Activated T-cell treated with anti-CD3 and anti-CD28 coated beads, Interleukin-2, amount 50 U/mL, for 72 hours (primary cell): ENCODE data around the gene SMPD4. TPM values are rescaled to one million over a fixed set of nuclear protein-coding genes. Genes with fewer than 3 reads are reported as not detected.
"Not testable (repeated sequence)": the region's sequence is repeated elsewhere in the genome, so short reads cannot be mapped to it uniquely, and the experiment has no call there.

Source experiments
- ATAC-seq, 2 donors: fragments of 150-1000 bp; cut with Tn5 transposase; replicated peaks in 1 of 2; 2 replicates each; pipeline ENCODE4 v1.10.0; 2021; ENCODE audit warnings: moderate library complexity in 2 of 2, mild to moderate bottlenecking in 1 of 2
- DNase-seq, 2 donors: peaks; one replicate each; pipeline ENCODE4 v3.0.0; 2021 to 2022; ENCODE audit warnings: mixed read lengths in 1 of 2
- H3K27ac Mint-ChIP-seq: one replicate; pipeline ENCODE4 v1.8.0; 2022; ENCODE audit warnings: mild to moderate bottlenecking, moderate library complexity, mixed read lengths
- H3K27me3 Mint-ChIP-seq: one replicate; pipeline ENCODE4 v1.8.0; 2022; ENCODE audit warnings: low read depth, mixed read lengths
- H3K36me3 Mint-ChIP-seq, 2 donors: one replicate each; pipeline ENCODE4 v1.8.0; 2022; ENCODE audit warnings: mixed read lengths in 2 of 2, mild to moderate bottlenecking in 1 of 2; ENCODE audit not compliant: insufficient read depth in 2 of 2
- H3K4me1 Mint-ChIP-seq: one replicate; pipeline ENCODE4 v1.8.0; 2022; ENCODE audit warnings: low read depth, mixed read lengths
- H3K4me3 Mint-ChIP-seq, 2 donors: one replicate each; pipeline ENCODE4 v1.8.0; 2022; ENCODE audit warnings: mild to moderate bottlenecking in 2 of 2, mixed read lengths in 2 of 2, moderate library complexity in 2 of 2
- H3K9me3 Mint-ChIP-seq, 2 donors: one replicate each; pipeline ENCODE4 v1.8.0; 2022; ENCODE audit warnings: mixed read lengths in 2 of 2
- total RNA-seq, 2 donors: library from RNA; stranded (reverse); gene quantifications; one replicate each; pipeline ENCODE4 v1.2.3, GENCODE V29; 2022

The SMPD4 gene
- total RNA-seq, 2 donors from 2014 or later, result 68.1 to 78.8 TPM

DNA sequence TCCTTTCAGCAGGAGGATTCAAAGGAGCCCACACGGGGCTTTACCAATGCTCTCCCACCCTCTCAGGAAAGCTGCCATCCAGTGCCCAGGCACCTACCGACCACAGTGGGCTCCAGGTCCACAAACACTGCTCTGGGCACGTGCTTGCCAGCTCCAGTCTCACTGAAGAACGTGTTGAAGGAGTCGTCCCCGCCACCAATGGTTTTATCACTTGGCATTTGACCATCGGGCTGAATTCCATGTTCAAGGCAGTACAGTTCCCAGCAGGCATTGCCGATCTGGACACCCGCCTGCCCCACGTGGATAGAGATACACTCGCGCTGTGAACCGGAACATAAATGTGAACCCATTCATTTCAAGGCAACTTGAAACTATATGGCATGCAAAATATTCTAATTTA lies 14.7 kb upstream of the SMPD4 start:
- not testable (repeated sequence) for H3K4me1 Mint-ChIP-seq, H3K27me3 Mint-ChIP-seq, H3K36me3 Mint-ChIP-seq, H3K9me3 Mint-ChIP-seq, H3K27ac Mint-ChIP-seq, H3K4me3 Mint-ChIP-seq, ATAC-seq, DNase-seq

DNA sequence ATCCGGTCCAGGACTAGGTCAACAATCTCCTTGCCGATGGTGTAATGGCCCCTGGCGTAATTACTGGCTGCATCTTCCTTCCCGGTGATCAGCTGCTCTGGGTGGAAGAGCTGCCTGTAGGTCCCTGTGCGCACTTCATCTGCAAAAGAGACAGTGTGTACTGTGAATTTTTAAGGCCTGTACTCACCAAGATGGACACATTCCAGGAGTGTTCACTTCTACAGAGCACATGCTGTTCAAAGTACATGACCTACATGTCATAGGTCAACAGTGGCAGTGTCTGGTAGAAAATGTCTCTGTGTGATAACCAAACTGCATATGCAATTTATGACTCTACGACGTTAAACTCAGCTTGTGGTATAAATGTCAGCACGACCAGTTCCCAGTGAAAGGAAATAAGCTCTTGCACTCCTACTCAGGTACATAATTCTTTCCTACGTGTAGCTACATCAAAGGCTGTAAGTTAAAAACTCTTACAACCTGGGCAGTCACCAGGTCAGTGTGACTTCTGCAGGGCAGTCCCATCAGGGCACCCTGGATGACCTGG lies 13.8 kb upstream of the SMPD4 start:
- not testable (repeated sequence) for H3K4me3 Mint-ChIP-seq, H3K4me1 Mint-ChIP-seq, H3K36me3 Mint-ChIP-seq, H3K27ac Mint-ChIP-seq, DNase-seq, H3K27me3 Mint-ChIP-seq, H3K9me3 Mint-ChIP-seq
- ATAC-seq, result peak in 1 of 2 donors; percentile 32

DNA sequence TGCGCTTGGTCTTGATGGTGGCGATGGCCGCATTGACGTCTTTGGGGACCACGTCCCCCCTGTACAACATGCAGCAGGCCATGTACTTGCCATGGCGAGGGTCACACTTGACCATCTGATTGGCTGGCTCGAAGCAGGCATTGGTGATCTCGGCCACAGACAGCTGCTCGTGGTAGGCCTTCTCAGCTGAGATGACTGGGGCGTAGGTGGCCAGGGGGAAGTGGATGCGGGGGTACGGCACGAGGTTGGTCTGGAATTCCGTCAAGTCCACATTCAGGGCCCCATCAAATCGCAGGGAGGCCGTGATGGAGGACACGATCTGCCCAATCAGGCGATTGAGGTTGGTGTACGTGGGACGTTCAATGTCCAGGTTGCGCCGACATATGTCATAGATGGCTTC lies 12.4 kb upstream of the SMPD4 start:
- not testable (repeated sequence) for H3K27me3 Mint-ChIP-seq, H3K4me1 Mint-ChIP-seq, H3K27ac Mint-ChIP-seq, H3K36me3 Mint-ChIP-seq, H3K9me3 Mint-ChIP-seq, DNase-seq, ATAC-seq, H3K4me3 Mint-ChIP-seq

DNA sequence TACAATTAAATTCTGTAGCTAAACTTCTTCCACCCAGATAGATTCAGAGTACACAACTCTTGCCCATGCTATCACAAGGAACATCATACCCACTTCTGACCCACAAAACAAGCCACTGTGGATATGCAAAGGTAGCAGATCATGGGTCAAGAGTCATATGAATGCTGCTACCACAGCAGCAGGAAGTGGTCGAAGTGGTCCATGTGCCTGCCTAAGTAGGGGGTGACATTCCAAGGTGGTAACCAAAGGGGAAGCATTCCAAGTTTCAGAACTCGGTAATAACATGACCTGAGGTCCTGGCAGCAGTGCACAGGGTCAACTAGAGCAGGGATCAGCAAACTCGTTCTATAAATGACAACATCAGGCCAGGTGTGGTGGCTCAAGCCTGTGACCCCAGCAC lies 11.0 kb upstream of the SMPD4 start:
- not testable (repeated sequence) for H3K27ac Mint-ChIP-seq, ATAC-seq, H3K36me3 Mint-ChIP-seq, DNase-seq, H3K4me3 Mint-ChIP-seq, H3K27me3 Mint-ChIP-seq, H3K4me1 Mint-ChIP-seq, H3K9me3 Mint-ChIP-seq

DNA sequence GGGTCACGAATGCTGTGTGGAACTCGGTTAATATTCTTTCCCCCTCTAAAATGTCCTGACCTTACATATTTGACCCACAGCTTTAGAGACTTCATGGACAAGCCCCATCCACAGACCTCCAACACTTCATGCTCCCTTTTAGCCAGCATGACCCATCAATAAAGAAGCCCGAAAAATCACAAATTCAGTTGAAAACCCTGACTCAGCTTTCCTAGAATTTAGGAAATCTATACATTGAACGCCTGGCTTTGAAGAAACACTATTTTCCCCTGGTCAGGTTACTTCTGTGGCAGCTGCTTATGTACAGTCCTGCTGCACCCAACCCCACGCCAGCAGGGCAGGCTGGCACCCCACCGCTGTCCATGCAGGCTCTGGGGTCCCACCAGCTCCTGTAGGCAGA lies 9.9 kb upstream of the SMPD4 start:
- H3K27ac Mint-ChIP-seq, H3K4me3 Mint-ChIP-seq, DNase-seq, H3K36me3 Mint-ChIP-seq, H3K9me3 Mint-ChIP-seq, ATAC-seq, H3K4me1 Mint-ChIP-seq, H3K27me3 Mint-ChIP-seq: not testable (repeated sequence)

DNA sequence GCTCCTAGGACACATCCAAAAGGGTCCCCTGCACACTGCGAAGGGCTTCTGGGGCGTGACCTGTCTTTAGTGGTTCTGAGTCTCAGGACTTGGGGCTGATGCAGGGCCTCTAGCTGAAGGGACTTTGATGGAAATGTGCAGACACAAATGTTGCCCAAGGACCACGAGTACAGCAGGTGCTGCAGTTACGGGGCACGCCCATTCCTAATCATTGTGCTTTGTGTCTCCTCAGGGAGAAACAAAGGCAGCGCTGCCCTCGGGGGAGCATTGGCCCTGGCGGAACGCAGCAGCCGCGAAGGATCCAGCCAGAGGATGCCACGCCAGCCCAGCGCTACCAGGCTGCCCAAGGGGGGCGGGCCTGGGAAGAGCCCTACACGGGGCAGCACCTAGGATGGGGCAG lies 8.8 kb upstream of the SMPD4 start:
- Mint-ChIP-seq H3K27ac (no peak overlapping the region), H3K27me3 (no peaks in the 10 kb centered on the region), H3K36me3 (no peaks in the 10 kb centered on the region), H3K4me3 (no peak overlapping the region), H3K9me3 (no peaks in the 10 kb centered on the region), H3K4me1 (no peaks in the 10 kb centered on the region)
- ATAC-seq (no peak), DNase-seq (no peak)

DNA sequence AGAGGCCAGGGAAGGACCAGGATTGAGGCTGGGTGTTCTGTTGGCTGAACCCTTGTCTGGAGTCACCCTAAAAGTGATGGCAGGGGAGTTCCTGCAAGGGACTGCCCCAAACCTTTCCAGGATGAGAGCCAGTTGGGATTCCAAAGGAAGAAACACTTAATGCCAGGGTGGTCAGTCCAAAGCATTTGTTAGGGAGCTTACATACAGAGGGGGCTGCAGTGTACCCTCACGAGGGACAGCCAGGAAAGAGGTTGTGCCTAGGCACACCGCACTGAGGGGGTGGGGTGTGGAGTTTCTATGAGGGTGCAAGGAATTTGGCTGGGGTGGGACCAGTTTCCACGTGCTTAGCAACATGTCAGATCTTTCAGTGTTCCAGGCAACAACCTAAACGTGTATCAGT lies 7.6 kb upstream of the SMPD4 start:
- ATAC-seq, H3K9me3 Mint-ChIP-seq, DNase-seq, H3K4me1 Mint-ChIP-seq, H3K27me3 Mint-ChIP-seq, H3K4me3 Mint-ChIP-seq, H3K36me3 Mint-ChIP-seq: not testable (repeated sequence)
- H3K27ac Mint-ChIP-seq, result peak overlapping the region; percentile 38

DNA sequence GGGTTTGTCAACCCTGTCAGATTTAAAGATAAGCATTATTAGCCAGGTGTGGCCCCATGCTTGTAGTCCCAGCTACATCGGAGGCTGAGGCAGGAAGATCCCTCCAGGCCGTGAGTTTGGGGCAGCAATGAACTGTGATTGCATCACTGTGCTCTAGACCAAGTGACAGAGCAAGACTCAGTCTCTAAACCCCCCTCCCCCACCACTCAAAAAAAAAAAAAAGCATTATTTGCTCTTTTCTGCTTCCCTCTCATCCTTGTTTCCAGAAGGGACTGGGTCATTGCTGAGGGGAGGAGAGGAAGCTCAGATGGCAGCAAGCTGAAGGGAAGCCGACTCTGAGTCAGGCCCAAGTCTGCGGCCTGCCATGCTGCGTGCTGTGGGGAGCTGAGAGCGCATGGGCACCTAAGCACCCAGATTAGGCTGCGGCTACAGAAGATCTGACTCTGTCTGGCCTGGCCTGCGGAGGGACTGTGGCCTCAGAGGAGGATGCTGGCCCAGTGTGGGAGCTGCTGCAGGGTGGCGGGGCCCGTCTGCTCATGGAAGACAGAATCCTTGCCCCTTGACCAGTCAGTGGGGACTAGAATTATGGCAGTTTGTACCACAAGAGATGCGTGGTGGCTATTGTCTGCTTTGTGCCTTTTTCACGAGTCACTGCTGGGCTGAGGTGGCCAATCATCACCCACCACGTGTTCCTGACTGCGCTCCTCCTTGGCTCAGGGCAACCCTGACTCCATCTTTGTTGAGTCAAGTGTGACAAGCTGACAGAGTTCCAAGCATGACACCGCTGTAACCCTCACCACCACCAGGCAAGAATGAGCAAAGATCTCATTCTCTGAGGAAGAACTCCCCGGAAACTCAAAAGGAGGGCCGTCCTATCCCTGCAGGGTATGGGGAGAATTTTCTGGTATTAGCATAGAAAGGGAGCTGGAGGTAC lies 6.7 kb upstream of the SMPD4 start:
- not testable (repeated sequence) for ATAC-seq, H3K27me3 Mint-ChIP-seq, H3K9me3 Mint-ChIP-seq, DNase-seq, H3K36me3 Mint-ChIP-seq, H3K27ac Mint-ChIP-seq, H3K4me3 Mint-ChIP-seq
- H3K4me1 Mint-ChIP-seq, result peaks cover 10% of the 10 kb centered on the region

DNA sequence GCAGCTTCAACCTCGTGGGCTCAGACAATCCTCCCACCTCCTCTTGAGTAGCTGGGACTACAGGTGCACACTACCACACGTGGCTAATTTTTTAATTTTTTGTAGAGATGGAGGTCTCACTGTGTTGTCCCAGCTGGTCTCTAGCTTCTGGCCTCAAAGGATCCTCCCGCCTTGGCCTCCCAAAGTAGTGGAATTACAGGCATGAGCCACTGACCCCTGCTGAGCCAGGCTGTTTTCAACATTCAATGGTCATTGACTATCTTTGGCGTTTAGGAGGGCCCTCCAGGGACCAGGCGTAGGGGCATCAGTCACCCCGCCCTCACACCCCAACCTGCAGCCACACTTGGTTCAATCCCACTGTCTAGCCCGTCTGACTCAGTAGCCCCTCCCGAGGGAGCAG lies 5.9 kb upstream of the SMPD4 start:
- Mint-ChIP-seq H3K36me3 (peaks cover 2 to 4% of the 10 kb centered on the region in 2 donors), H3K27me3 (no peaks in the 10 kb centered on the region), H3K4me1 (peaks cover 10% of the 10 kb centered on the region), H3K27ac (no peak overlapping the region), H3K4me3 (no peak overlapping the region), H3K9me3 (no peaks in the 10 kb centered on the region)
- ATAC-seq (no peak), DNase-seq (no peak)

DNA sequence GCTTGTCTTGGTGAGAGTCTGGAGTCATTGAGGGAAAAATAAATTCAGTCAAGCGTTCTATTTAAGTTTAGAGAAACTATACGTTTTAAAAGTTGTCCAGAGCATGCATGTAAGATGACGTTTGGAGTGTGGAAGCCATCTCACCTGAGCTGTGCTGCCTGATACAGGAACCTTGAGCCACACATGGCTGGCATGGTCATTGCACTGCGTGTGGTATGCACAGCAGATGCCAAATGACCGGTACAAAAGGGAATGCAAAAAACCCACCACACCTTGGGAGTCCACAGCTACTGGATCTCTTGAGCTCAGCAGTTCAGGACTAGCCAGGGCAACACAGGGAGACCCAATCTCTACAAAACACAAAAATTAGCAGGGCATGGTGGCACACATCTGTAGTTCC lies 5.0 kb upstream of the SMPD4 start:
- DNase-seq (no peak), ATAC-seq (no peak)
- Mint-ChIP-seq H3K27ac (no peak overlapping the region), H3K4me3 (no peak overlapping the region), H3K9me3 (no peaks in the 10 kb centered on the region), H3K36me3 (peaks cover 2 to 4% of the 10 kb centered on the region in 2 donors), H3K27me3 (no peaks in the 10 kb centered on the region), H3K4me1 (peaks cover 10% of the 10 kb centered on the region)

DNA sequence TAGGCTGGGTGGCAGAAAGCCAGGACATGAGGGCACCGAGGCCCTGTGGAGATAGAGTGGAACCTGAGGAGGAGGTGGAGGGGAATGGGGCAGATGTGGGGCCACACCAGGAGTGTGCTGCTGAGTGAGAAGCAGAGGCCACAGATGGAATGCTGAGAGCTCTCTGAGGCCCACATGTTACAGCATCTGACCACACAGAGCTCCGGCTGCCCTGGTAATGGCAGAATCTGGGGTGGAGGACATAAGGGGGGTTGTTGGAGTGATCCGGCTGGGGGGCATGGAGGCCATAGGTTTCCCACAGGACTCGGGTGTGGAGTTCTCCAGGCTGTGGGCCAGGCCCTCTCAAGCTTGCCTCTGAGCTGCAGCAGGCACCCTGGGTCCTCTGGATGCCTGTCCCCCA lies 4.5 kb upstream of the SMPD4 start:
- DNase-seq (no peak), ATAC-seq (no peak)
- Mint-ChIP-seq H3K27me3 (no peaks in the 10 kb centered on the region), H3K4me1 (peaks cover 10% of the 10 kb centered on the region), H3K4me3 (no peak overlapping the region), H3K36me3 (peaks cover 2 to 4% of the 10 kb centered on the region in 2 donors), H3K9me3 (no peaks in the 10 kb centered on the region), H3K27ac (no peak overlapping the region)

DNA sequence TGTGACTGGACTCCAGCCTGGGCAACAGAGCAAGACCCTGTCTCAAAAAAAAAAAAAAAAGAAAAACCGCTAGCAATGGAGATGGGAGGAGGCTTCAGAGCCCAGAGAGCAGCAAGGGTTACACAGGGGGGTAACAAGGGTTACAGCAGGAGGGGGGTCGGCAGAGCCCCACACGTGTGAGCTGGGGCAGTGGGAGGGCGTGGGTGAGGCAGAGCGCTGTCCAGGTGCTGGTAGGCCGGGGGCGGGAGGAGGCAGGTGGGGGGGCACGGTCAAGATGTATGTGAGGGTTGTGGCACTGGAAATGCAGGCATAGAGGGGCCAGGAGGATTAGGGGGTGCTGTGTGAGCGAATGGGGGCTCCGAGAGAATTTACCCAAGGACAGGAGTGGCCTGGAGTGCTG lies 4.0 kb upstream of the SMPD4 start:
- Mint-ChIP-seq H3K4me3 (no peak overlapping the region), H3K9me3 (no peaks in the 10 kb centered on the region), H3K27ac (no peak overlapping the region), H3K27me3 (no peaks in the 10 kb centered on the region), H3K4me1 (peaks cover 10% of the 10 kb centered on the region), H3K36me3 (peaks cover 2 to 4% of the 10 kb centered on the region in 2 donors)
- DNase-seq, result no peak
- ATAC-seq, result no peak

DNA sequence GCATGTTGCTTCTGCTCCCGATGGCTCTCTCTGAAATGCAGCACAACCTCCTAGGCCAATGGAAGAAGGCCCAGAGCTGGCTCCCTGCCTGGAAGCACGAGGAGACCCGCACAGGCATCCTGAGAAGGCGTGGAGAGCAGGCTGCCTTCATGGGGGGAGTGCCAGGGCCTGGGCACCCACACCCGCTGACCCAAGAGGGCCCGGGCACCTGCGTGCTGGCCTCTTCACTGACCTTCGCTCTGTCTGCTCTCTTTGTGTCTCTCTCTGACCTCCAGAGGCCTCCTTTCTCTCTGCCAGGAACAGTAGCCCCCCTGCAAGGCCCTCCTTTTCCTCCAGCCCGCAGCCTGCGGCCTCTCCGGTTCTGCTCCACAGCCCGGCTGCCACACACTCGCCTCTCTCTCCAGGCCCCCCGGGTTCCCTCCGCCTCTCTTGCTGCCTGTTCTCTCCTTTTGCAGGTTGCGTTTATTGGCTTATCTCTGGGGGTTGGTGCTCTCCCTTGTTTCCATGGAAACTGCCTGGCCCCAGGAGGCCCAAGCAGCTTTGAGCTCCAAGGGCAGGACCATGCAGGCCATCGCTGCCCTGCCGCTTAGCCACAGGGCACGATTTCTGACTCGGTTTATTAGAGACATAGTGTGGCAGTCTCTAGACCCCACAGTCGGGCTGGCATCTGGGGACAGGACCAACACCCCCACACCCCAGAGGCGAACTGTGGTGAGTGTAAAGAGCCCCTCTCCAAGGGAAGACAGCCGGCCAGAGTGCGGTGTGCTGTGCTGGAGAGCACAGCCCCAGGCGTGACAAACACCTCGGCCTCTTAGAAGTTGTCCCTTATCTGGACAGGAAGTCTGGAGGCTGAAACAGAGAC lies 2.3 kb upstream of the SMPD4 start:
- H3K27ac Mint-ChIP-seq, result peak overlapping the region; percentile 95
- DNase-seq (no peak), ATAC-seq (no peak)
- no peaks in the 10 kb centered on the region for H3K9me3 Mint-ChIP-seq
- peaks cover 2 to 4% of the 10 kb centered on the region in 2 donors for H3K36me3 Mint-ChIP-seq
- H3K4me1 Mint-ChIP-seq, result peaks cover 16% of the 10 kb centered on the region
- no peaks in the 10 kb centered on the region for H3K27me3 Mint-ChIP-seq
- H3K4me3 Mint-ChIP-seq, result peak overlapping the region; percentile 80 to 84
